ENCODE measurements around the gene DYNC1LI1. TPM values are rescaled to one million over a fixed set of nuclear protein-coding genes. Genes with fewer than 3 reads are reported as not detected.

Gene DYNC1LI1
- total RNA-seq, 4 donors from 2014 or later: 15.3 to 26.4 (median 19.4) TPM

- no peak for TF ChIP-seq CTCF (IDR thresholded peaks at IDR 0.05)
- TF ChIP-seq POLR2A (IDR thresholded peaks at IDR 0.05): no peak
- DNase-seq: no peak
- no peaks in the 10 kb centered on the region for H3K4me1 ChIP-seq
- H3K9me3 ChIP-seq: no peaks in the 10 kb centered on the region
- no peak overlapping the region for H3K4me3 ChIP-seq
- H3K36me3 ChIP-seq: no peaks in the 10 kb centered on the region
- no peak overlapping the region for H3K27ac ChIP-seq
- no peaks in the 10 kb centered on the region for H3K27me3 ChIP-seq
These were observed 12.9 kb downstream of the DYNC1LI1 start for GRCh38 chr3:32557640-32558352.

GRCh38 chr3:32556332-32556731 is 14.3 kb downstream of the DYNC1LI1 start:
- no peak overlapping the region for H3K4me3 ChIP-seq
- no peaks in the 10 kb centered on the region for H3K9me3 ChIP-seq
- no peaks in the 10 kb centered on the region for H3K4me1 ChIP-seq
- H3K27me3 ChIP-seq: no peaks in the 10 kb centered on the region
- no peak for DNase-seq
- TF ChIP-seq POLR2A (IDR thresholded peaks at IDR 0.05): no peak
- no peaks in the 10 kb centered on the region for H3K36me3 ChIP-seq
- no peak overlapping the region for H3K27ac ChIP-seq

GRCh38 chr3:32553973-32554372 is 16.7 kb downstream of the DYNC1LI1 start:
- Histone ChIP-seq H3K4me1 (no peaks in the 10 kb centered on the region), H3K4me3 (no peak overlapping the region), H3K36me3 (no peaks in the 10 kb centered on the region), H3K27me3 (no peaks in the 10 kb centered on the region), H3K27ac (no peak overlapping the region), H3K9me3 (no peaks in the 10 kb centered on the region)
- DNase-seq: no peak
- TF ChIP-seq CTCF (IDR thresholded peaks at IDR 0.05): no peak
- TF ChIP-seq POLR2A (IDR thresholded peaks at IDR 0.05): no peak

GRCh38 chr3:32553459-32553858 is 17.2 kb downstream of the DYNC1LI1 start:
- H3K9me3 ChIP-seq: no peaks in the 10 kb centered on the region
- no peak overlapping the region for H3K27ac ChIP-seq
- no peak overlapping the region for H3K4me3 ChIP-seq
- no peaks in the 10 kb centered on the region for H3K27me3 ChIP-seq
- no peaks in the 10 kb centered on the region for H3K4me1 ChIP-seq
- H3K36me3 ChIP-seq: no peaks in the 10 kb centered on the region
- DNase-seq: no peak
- TF ChIP-seq CTCF (IDR thresholded peaks at IDR 0.05): no peak
- TF ChIP-seq POLR2A (IDR thresholded peaks at IDR 0.05): no peak

GRCh38 chr3:32552013-32552412 is 18.6 kb downstream of the DYNC1LI1 start:
- H3K4me3 ChIP-seq: no peak overlapping the region
- DNase-seq: no peak
- no peaks in the 10 kb centered on the region for H3K36me3 ChIP-seq
- H3K4me1 ChIP-seq: no peaks in the 10 kb centered on the region
- TF ChIP-seq CTCF (IDR thresholded peaks at IDR 0.05): no peak
- no peak for TF ChIP-seq POLR2A (IDR thresholded peaks at IDR 0.05)
- H3K9me3 ChIP-seq: no peaks in the 10 kb centered on the region
- no peaks in the 10 kb centered on the region for H3K27me3 ChIP-seq
- no peak overlapping the region for H3K27ac ChIP-seq

- Histone ChIP-seq H3K4me1 (no peaks in the 10 kb centered on the region), H3K27ac (no peak overlapping the region), H3K36me3 (no peaks in the 10 kb centered on the region), H3K9me3 (no peaks in the 10 kb centered on the region), H3K4me3 (no peak overlapping the region), H3K27me3 (no peaks in the 10 kb centered on the region)
- TF ChIP-seq CTCF (IDR thresholded peaks at IDR 0.05) (no peak), POLR2A (IDR thresholded peaks at IDR 0.05) (no peak)
- no peak for DNase-seq
These were observed 19.2 kb downstream of the DYNC1LI1 start for GRCh38 chr3:32551496-32551895.

Measured in Peyer's patch (tissue), 4 donors.